Trophoblast cell (in vitro differentiated cells and primary cell): Measurements from ENCODE around the gene FBRSL1.
A peak's percentile ranks its signal among the peaks of the same experiment; 100 is the strongest.

Experiments used
- DNase-seq, 2 donors: peaks; one replicate each; pipeline ENCODE4 v3.0.0-alpha.2; 2016
- H2AFZ ChIP-seq: 2 replicates; pipeline ENCODE4 v1.6.1; 2013; ENCODE audit warnings: low read length, moderate library complexity, mild to moderate bottlenecking; ENCODE audit not compliant: insufficient read depth, poor library complexity
- H2AK5ac ChIP-seq: 2 replicates; pipeline ENCODE4 v1.6.1; 2013; ENCODE audit warnings: mild to moderate bottlenecking, low read length
- H2BK120ac ChIP-seq: 2 replicates; pipeline ENCODE4 v1.6.1; 2013; ENCODE audit warnings: low read length, mild to moderate bottlenecking, moderate library complexity; ENCODE audit not compliant: insufficient read depth, poor library complexity
- H2BK12ac ChIP-seq: 2 replicates; pipeline ENCODE4 v1.6.1; 2013; ENCODE audit warnings: mild to moderate bottlenecking, low read length, moderate library complexity
- H2BK5ac ChIP-seq: 2 replicates; pipeline ENCODE4 v1.6.1; 2013; ENCODE audit warnings: low read length, low read depth, moderate library complexity, mild to moderate bottlenecking; ENCODE audit not compliant: poor library complexity
- H3K14ac ChIP-seq: 2 replicates; pipeline ENCODE4 v1.6.1; 2013; ENCODE audit warnings: mild to moderate bottlenecking, low read length
- H3K18ac ChIP-seq: 2 replicates; pipeline ENCODE4 v1.6.1; 2013; ENCODE audit warnings: mild to moderate bottlenecking, low read length
- H3K23ac ChIP-seq: 2 replicates; pipeline ENCODE4 v1.6.1; 2013; ENCODE audit warnings: low read length
- H3K27ac ChIP-seq: 2 replicates; pipeline ENCODE4 v1.5.1; 2013; ENCODE audit warnings: low read depth, mild to moderate bottlenecking, inconsistent platforms, low read length, moderate library complexity
- H3K27me3 ChIP-seq: 2 replicates; pipeline ENCODE4 v1.6.1; 2013; ENCODE audit warnings: inconsistent platforms, mild to moderate bottlenecking, low read length, moderate library complexity; ENCODE audit not compliant: insufficient read depth
- H3K36me3 ChIP-seq, 2 experiments: 1 replicate in 1 of 2; 2 replicates in 1 of 2; pipeline ENCODE4 v1.6.1; 2013; ENCODE audit warnings: low read length in 2 of 2, mild to moderate bottlenecking in 2 of 2, moderate library complexity in 1 of 2; ENCODE audit not compliant: insufficient read depth in 2 of 2, control insufficient read depth in 1 of 2
- H3K4ac ChIP-seq: 2 replicates; pipeline ENCODE4 v1.6.1; 2013; ENCODE audit warnings: low read depth, mild to moderate bottlenecking, low read length, moderate library complexity
- H3K4me1 ChIP-seq, 2 experiments: 1 replicate in 1 of 2; 2 replicates in 1 of 2; pipeline ENCODE4 v1.6.1; 2013; ENCODE audit warnings: low read length in 2 of 2, mild to moderate bottlenecking in 2 of 2, moderate library complexity in 1 of 2; ENCODE audit not compliant: insufficient read depth in 2 of 2, control insufficient read depth in 1 of 2
- H3K4me2 ChIP-seq: 2 replicates; pipeline ENCODE4 v1.6.1; 2013; ENCODE audit warnings: inconsistent platforms, mild to moderate bottlenecking, low read length, moderate library complexity
- H3K4me3 ChIP-seq: 2 replicates; pipeline ENCODE4 v1.5.1; 2013; ENCODE audit warnings: mild to moderate bottlenecking, low read depth, low read length, inconsistent platforms
- H3K79me1 ChIP-seq: one replicate; pipeline ENCODE4 v1.6.1; 2013; ENCODE audit warnings: low read length
- H3K79me2 ChIP-seq: 2 replicates; pipeline ENCODE4 v1.6.1; 2013; ENCODE audit warnings: low read length, mild to moderate bottlenecking; ENCODE audit not compliant: control insufficient read depth, insufficient read depth, poor library complexity
- H3K9ac ChIP-seq: 2 replicates; pipeline ENCODE4 v1.6.1; 2013; ENCODE audit warnings: mild to moderate bottlenecking, low read length
- H3K9me3 ChIP-seq: 2 replicates; pipeline ENCODE4 v1.6.1; 2013; ENCODE audit warnings: low read depth, mild to moderate bottlenecking, control low read depth, inconsistent platforms, low read length; ENCODE audit not compliant: insufficient read depth
- H4K12ac ChIP-seq: 2 replicates; pipeline ENCODE4 v1.6.1; 2013; ENCODE audit warnings: low read depth, mild to moderate bottlenecking, low read length, moderate library complexity
- H4K8ac ChIP-seq: 2 replicates; pipeline ENCODE4 v1.6.1; 2013; ENCODE audit warnings: low read depth, mild to moderate bottlenecking, low read length, moderate library complexity
- H4K91ac ChIP-seq: one replicate; pipeline ENCODE4 v1.6.1; 2013; ENCODE audit warnings: low read depth, mild to moderate bottlenecking, low read length, moderate library complexity
- WGBS: extraction: QIAGEN DNeasy Blood & Tissue Kit; methylation state at CpG from one replicate; pipeline ENCODE4 v1.1.7; 2013; ENCODE audit warnings: missing lambda C conversion rate; ENCODE audit not compliant: insufficient read length, insufficient coverage; ENCODE audit errors: extremely low coverage; 5-methylcytosine and 5-hydroxymethylcytosine counted together

The FBRSL1 gene

DNA sequence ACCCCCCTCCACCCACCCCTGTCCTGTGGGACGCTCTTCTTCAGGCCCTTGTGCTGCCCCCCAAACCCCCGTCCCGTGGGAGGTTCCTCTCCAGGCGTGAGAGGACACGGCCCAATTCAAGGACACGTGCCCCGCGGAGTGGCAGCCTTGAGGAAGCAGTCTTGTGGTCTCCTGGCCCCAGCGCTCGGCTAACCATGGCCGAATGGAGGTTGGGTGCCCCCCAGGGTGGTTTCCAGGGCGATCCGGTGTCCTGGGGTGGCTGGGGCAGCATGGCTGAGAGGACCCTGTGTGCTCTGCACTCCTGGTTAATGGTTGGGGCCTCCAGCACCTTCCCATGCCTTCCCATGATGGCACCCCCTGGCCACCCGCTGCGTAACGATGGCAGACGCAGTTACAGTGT is 66.8 kb downstream of the FBRSL1 start:
- H2BK12ac ChIP-seq, result no peak overlapping the region
- no peak overlapping the region for H2BK120ac ChIP-seq
- H3K23ac ChIP-seq, result no peak overlapping the region
- no CpG with 5 or more reads among the region's 17 CpGs for WGBS
- H3K27me3 ChIP-seq, result no peaks in the 10 kb centered on the region
- DNase-seq, result no peak
- H3K36me3 ChIP-seq, result peaks cover 5 to 8% of the 10 kb centered on the region in 2 experiments
- peaks cover 6% of the 10 kb centered on the region for H3K79me2 ChIP-seq
- H4K12ac ChIP-seq, result no peak overlapping the region
- no peak overlapping the region for H2AK5ac ChIP-seq
- H2BK5ac ChIP-seq, result no peak overlapping the region
- no peak overlapping the region for H3K4me2 ChIP-seq
- H3K4ac ChIP-seq, result no peak overlapping the region
- H3K18ac ChIP-seq, result no peak overlapping the region
- peaks cover 9% of the 10 kb centered on the region for H3K79me1 ChIP-seq
- no peak overlapping the region for H3K9ac ChIP-seq
- H2AFZ ChIP-seq, result no peak overlapping the region
- no peak overlapping the region for H4K91ac ChIP-seq
- H3K14ac ChIP-seq, result no peak overlapping the region
- H3K27ac ChIP-seq, result no peak overlapping the region
- H4K8ac ChIP-seq, result no peak overlapping the region
- H3K4me3 ChIP-seq, result no peak overlapping the region
- peaks cover 5% of the 10 kb centered on the region for H3K9me3 ChIP-seq
- H3K4me1 ChIP-seq, result peaks cover 6 to 7% of the 10 kb centered on the region in 2 experiments

DNA sequence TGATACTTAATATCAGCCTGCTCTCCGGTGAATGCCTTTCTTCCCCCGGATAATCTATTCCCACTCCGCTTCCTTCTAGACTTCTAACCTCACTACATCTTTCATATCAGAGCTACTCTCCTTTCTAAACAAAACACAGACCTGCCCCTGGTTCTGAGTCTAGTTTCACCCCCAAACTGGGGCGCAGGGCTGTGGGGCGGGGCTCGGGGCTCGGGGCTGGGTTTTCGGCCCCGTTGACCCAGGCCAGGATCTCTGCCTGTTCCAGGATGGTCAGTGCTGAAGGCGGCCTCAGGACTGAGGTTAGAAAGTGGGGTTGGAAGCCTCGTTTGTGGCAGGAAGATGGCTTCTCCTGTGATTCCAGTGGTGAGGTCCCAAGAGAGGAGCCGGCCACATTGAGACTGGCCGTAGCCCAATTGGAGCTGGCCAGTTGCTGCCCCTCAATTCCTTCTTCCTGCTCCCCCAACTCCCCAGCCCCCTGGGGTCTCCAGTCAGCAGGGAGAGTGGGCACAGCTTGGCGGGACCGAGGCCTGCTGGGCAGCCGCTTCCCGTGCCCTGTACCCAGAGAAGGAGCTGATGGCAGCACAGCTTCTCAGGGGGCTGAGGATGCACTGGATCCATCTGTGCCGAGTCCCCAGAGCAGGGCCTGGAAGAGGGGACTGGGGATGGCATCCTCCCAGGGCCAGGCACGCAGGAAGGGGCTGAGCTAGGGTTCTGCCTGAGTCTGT is 67.5 kb downstream of the FBRSL1 start:
- Histone ChIP-seq H3K4ac (no peak overlapping the region), H2BK120ac (no peak overlapping the region), H3K14ac (no peak overlapping the region), H3K79me2 (peaks cover 6% of the 10 kb centered on the region), H3K4me2 (no peak overlapping the region), H3K4me3 (no peak overlapping the region), H4K91ac (no peak overlapping the region), H2BK12ac (no peak overlapping the region), H2AFZ (no peak overlapping the region), H3K79me1 (peaks cover 9% of the 10 kb centered on the region), H3K18ac (no peak overlapping the region), H3K9ac (no peak overlapping the region), H2BK5ac (no peak overlapping the region), H4K12ac (no peak overlapping the region), H3K9me3 (peaks cover 5% of the 10 kb centered on the region), H3K4me1 (peaks cover 6 to 7% of the 10 kb centered on the region in 2 experiments), H3K27ac (no peak overlapping the region), H3K36me3 (peaks cover 5% of the 10 kb centered on the region in 2 experiments), H3K23ac (no peak overlapping the region), H2AK5ac (no peak overlapping the region), H4K8ac (no peak overlapping the region), H3K27me3 (no peaks in the 10 kb centered on the region)
- no CpG with 5 or more reads among the region's 19 CpGs for WGBS
- no peak for DNase-seq

DNA sequence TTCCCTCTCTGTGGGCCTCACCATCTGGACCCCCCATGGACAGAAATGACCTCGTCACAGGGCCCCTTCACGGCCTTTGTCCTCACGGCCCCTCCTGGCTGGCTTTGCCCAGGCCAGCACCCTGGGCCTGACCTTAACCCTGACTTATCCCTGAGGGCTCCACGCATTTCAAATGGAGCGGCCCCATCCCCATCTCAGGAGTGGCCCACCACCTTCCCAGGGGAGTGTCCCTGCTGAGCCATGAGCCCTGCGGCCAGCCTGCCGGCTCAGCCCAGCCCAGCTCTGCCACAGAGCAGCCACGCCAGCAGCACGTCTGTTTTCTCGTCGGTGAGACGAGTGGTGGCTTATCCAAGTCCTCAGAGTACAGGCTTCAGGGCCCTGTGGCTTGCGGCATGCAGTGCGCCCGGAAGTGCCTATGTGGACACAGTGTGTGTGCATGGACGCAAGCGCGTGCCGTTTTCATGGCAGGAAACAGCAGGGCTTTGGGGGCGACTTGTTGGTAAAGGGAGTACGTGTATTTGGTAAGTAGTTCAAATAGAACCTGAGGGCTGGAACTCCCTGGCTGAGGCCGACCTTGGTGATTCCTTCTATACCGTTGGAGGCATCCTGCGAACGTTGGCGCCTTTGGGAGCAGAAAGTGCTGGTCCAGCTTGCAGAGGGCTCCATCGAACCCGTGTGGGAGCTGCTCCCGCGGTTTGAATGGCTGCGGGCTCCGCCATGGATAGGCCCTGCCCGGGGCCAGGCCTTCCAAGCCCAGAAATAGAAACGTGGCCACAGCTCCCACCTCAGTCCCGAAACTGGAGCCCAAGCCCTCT is 68.3 kb downstream of the FBRSL1 start:
- H3K27me3 ChIP-seq, result no peaks in the 10 kb centered on the region
- no peak overlapping the region for H3K4me2 ChIP-seq
- H2BK12ac ChIP-seq, result no peak overlapping the region
- no peak overlapping the region for H2BK120ac ChIP-seq
- no peak overlapping the region for H3K9ac ChIP-seq
- no peak overlapping the region for H3K18ac ChIP-seq
- no CpG with 5 or more reads among the region's 35 CpGs for WGBS
- no peak overlapping the region for H3K23ac ChIP-seq
- peaks cover 5% of the 10 kb centered on the region for H3K9me3 ChIP-seq
- no peak overlapping the region for H2AFZ ChIP-seq
- no peak overlapping the region for H4K8ac ChIP-seq
- H3K4me3 ChIP-seq, result no peak overlapping the region
- no peak overlapping the region for H2AK5ac ChIP-seq
- H3K4ac ChIP-seq, result no peak overlapping the region
- H3K79me1 ChIP-seq, result peaks cover 9% of the 10 kb centered on the region
- no peak overlapping the region for H2BK5ac ChIP-seq
- no peak overlapping the region for H3K14ac ChIP-seq
- no peak overlapping the region for H3K27ac ChIP-seq
- peaks cover 6 to 7% of the 10 kb centered on the region in 2 experiments for H3K4me1 ChIP-seq
- H4K91ac ChIP-seq, result no peak overlapping the region
- H3K79me2 ChIP-seq, result peaks cover 6% of the 10 kb centered on the region
- H3K36me3 ChIP-seq, result peaks cover 2 to 4% of the 10 kb centered on the region in 2 experiments
- peak in 1 of 2 donors; percentile 38 for DNase-seq
- no peak overlapping the region for H4K12ac ChIP-seq

DNA sequence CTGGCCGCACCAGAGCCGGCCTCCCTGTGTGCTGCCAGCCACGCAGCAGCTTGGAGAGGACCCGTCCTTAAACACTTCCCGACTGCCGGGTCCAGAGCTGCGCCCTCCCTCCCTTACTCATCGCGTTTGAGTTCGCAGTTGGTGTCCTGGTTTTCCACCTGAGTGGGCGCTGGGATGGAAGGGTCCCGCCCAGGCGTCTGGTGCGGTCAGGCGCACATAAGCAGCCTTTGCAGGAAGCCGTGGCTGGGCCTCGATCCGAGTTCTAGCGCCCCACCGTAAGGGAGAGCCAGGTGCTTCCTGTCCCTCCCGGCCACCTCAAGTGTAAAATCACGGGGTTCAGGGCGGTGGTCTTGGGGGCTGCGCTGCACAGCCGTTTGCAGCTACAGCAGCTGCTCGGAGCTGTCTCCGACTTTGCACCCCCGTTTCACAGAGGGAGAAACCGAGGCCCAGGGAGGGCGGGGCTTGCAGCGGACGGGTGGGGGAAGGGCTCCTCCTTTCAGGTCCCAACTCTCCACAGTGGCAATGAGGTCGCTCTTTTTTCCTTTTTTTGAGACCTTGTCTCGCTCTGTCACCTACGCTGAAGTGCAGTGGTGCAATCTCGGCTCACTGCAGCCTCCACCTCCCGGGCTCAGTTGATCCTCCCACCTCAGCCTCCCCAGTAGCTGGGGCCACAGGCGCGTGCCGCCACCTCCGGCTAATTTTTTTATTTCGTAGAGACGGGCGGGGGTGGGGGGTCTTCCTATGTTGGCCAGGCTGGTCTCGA is 69.1 kb downstream of the FBRSL1 start:
- H3K4me1 ChIP-seq, result peaks cover 6 to 7% of the 10 kb centered on the region in 2 experiments
- H3K18ac ChIP-seq, result no peak overlapping the region
- H3K79me1 ChIP-seq, result peaks cover 9% of the 10 kb centered on the region
- no peak overlapping the region for H2BK12ac ChIP-seq
- peak overlapping the region; percentile 93 for H3K4me2 ChIP-seq
- no peak overlapping the region for H3K14ac ChIP-seq
- H2AFZ ChIP-seq, result no peak overlapping the region
- no peak overlapping the region for H3K4ac ChIP-seq
- H4K91ac ChIP-seq, result peak overlapping the region; percentile 48
- no peak overlapping the region for H3K27ac ChIP-seq
- peaks cover 2% of the 10 kb centered on the region in 2 experiments for H3K36me3 ChIP-seq
- no peak overlapping the region for H2BK120ac ChIP-seq
- H3K4me3 ChIP-seq, result no peak overlapping the region
- peak in 1 of 2 donors; percentile 24 for DNase-seq
- no peaks in the 10 kb centered on the region for H3K27me3 ChIP-seq
- H3K79me2 ChIP-seq, result peaks cover 6% of the 10 kb centered on the region
- peaks cover 5% of the 10 kb centered on the region for H3K9me3 ChIP-seq
- H2BK5ac ChIP-seq, result no peak overlapping the region
- no CpG with 5 or more reads among the region's 45 CpGs for WGBS
- H4K8ac ChIP-seq, result peak overlapping the region; percentile 80
- no peak overlapping the region for H2AK5ac ChIP-seq
- H3K23ac ChIP-seq, result no peak overlapping the region
- no peak overlapping the region for H3K9ac ChIP-seq
- H4K12ac ChIP-seq, result no peak overlapping the region
